MCF 10A (cell line): ENCODE measurements around the gene PLD5. TPM values are rescaled to one million over a fixed set of nuclear protein-coding genes. Genes with fewer than 3 reads are reported as not detected.
"Not testable (repeated sequence)": the region's sequence is repeated elsewhere in the genome, so short reads cannot be mapped to it uniquely, and the experiment has no call there.

Experiments
- BruUV-seq: library from RNA; stranded (reverse); fragments of 400-500 nt; replicated peaks from 2 replicates; lab custom pipeline; 2021; lab: Mats Ljungman, UMichigan
- CTCF ChIA-PET: fragments of 300-600 bp; sonication (Branson Sonifier 250); formaldehyde crosslinking; extraction: SDS; loops from one replicate; lab custom pipeline; 2021; ENCODE audit warnings: antibody characterized with exemption, inconsistent platforms; lab: Yijun Ruan, JAX
- POLR2A ChIA-PET: fragments of 300-600, 350-650 bp; sonication (Branson Sonifier 250); formaldehyde crosslinking; extraction: SDS; loops from one replicate; lab custom pipeline; 2020; ENCODE audit warnings: antibody characterized with exemption, inconsistent platforms; lab: Yijun Ruan, JAX
- DNase-seq: peaks from one replicate; pipeline ENCODE4 v3.0.0-alpha.2; 2018; ENCODE audit not compliant: unreplicated experiment
- H3K27ac Mint-ChIP-seq: one replicate; pipeline ENCODE4 v1.8.0; 2022; ENCODE audit warnings: mild to moderate bottlenecking, low read depth, mixed read lengths; ENCODE audit not compliant: unreplicated experiment
- H3K27me3 Mint-ChIP-seq: one replicate; pipeline ENCODE4 v1.8.0; 2022; ENCODE audit warnings: mixed read lengths; ENCODE audit not compliant: insufficient read depth, unreplicated experiment
- H3K36me3 Mint-ChIP-seq: one replicate; pipeline ENCODE4 v1.8.0; 2022; ENCODE audit warnings: mild to moderate bottlenecking, moderate library complexity, mixed read lengths; ENCODE audit not compliant: insufficient read depth, unreplicated experiment
- H3K4me1 Mint-ChIP-seq: one replicate; pipeline ENCODE4 v1.8.0; 2022; ENCODE audit warnings: mixed read lengths; ENCODE audit not compliant: insufficient read depth, unreplicated experiment
- H3K4me3 Mint-ChIP-seq: one replicate; pipeline ENCODE4 v1.8.0; 2022; ENCODE audit warnings: mild to moderate bottlenecking, moderate library complexity, mixed read lengths; ENCODE audit not compliant: unreplicated experiment
- H3K9me3 Mint-ChIP-seq: one replicate; pipeline ENCODE4 v1.8.0; 2022; ENCODE audit warnings: mixed read lengths; ENCODE audit not compliant: unreplicated experiment
- CTCF ChIP-seq: fragments of 200-600 bp; IDR thresholded peaks from one replicate; pipeline ENCODE4 v1.8.0; 2022; ENCODE audit warnings: antibody characterized with exemption, mild to moderate bottlenecking; ENCODE audit not compliant: unreplicated experiment
- intact Hi-C: fragments of 100-400 bp; cut with micrococcal nuclease; formaldehyde crosslinking; loops from 2 replicates; pipeline ENCODE4 v1.14.1; 2022
- total RNA-seq: library from RNA; stranded (reverse); gene quantifications from 2 replicates; pipeline ENCODE4 v1.2.3, GENCODE V29; 2022

Gene PLD5
- total RNA-seq, 1 experiment from 2014 or later: 18.3 TPM

GRCh38 chr1:242128951-242129502, 395.5 kb downstream of the PLD5 start:
- peak; percentile 62 for DNase-seq
- intact Hi-C loops: loop anchor here (10.0 kb wide), 1 partner anchor 286 kb away; no protein-coding TSS in a partner anchor
- no peak overlapping the region for H3K27ac Mint-ChIP-seq
- H3K4me1 Mint-ChIP-seq: no peaks in the 10 kb centered on the region
- no peaks in the 10 kb centered on the region for H3K27me3 Mint-ChIP-seq
- H3K9me3 Mint-ChIP-seq: peaks cover 8% of the 10 kb centered on the region
- BruUV-seq: no TSS peak
- peak; percentile 31 for TF ChIP-seq CTCF
- ChIA-PET CTCF (interaction anchor here (0.6 to 1.7 kb wide), 15 partner anchors 9 to 1989 kb away, joined by 3 to 8 read pairs (median 4); no protein-coding TSS in a partner anchor), POLR2A (interaction anchor here (0.7 to 1.1 kb wide), 2 partner anchors 10 to 68 kb away, joined by 3 to 6 read pairs; no protein-coding TSS in a partner anchor)
- no peak overlapping the region for H3K4me3 Mint-ChIP-seq
- peaks cover 7% of the 10 kb centered on the region for H3K36me3 Mint-ChIP-seq

GRCh38 chr1:242120432-242120831, 404.1 kb downstream of the PLD5 start:
- POLR2A ChIA-PET: interaction anchor here (0.7 to 2.6 kb wide), 2 partner anchors 8 to 126 kb away, joined by 3 to 6 read pairs; no protein-coding TSS in a partner anchor
- H3K4me3 Mint-ChIP-seq: no peak overlapping the region
- no TSS peak for BruUV-seq

GRCh38 chr1:242100921-242101320, 423.6 kb downstream of the PLD5 start:
- H3K27ac Mint-ChIP-seq: no peak overlapping the region
- H3K36me3 Mint-ChIP-seq: no peaks in the 10 kb centered on the region
- H3K4me1 Mint-ChIP-seq: no peaks in the 10 kb centered on the region
- DNase-seq: peak; percentile 32
- CTCF ChIA-PET: interaction anchor here (0.7 to 1.5 kb wide), 8 partner anchors 11 to 736 kb away, joined by 3 to 10 read pairs (median 4); partner anchors contain the start of gene MAP1LC3C
- H3K4me3 Mint-ChIP-seq: no peak overlapping the region
- H3K27me3 Mint-ChIP-seq: no peaks in the 10 kb centered on the region
- TF ChIP-seq CTCF: no peak
- intact Hi-C loops: no loop called here
- BruUV-seq: no TSS peak
- no peaks in the 10 kb centered on the region for H3K9me3 Mint-ChIP-seq
- POLR2A ChIA-PET: interaction anchor here (0.7 kb wide), 1 partner anchor 103 kb away, joined by 3 read pairs; no protein-coding TSS in a partner anchor

More at GRCh38 chr1:242120432-242120831, 404.1 kb downstream of the PLD5 start:
- H3K27ac Mint-ChIP-seq: no peak overlapping the region
- intact Hi-C loops: loop anchor here (10.0 kb wide), 1 partner anchor 294 kb away; no protein-coding TSS in a partner anchor
- CTCF ChIA-PET: interaction anchor here (1.4 kb wide), 1 partner anchor 9 kb away, joined by 4 read pairs; no protein-coding TSS in a partner anchor
- H3K4me1 Mint-ChIP-seq: no peaks in the 10 kb centered on the region
- no peaks in the 10 kb centered on the region for H3K9me3 Mint-ChIP-seq
- H3K27me3 Mint-ChIP-seq: no peaks in the 10 kb centered on the region
- TF ChIP-seq CTCF: no peak
- no peak for DNase-seq
- H3K36me3 Mint-ChIP-seq: no peaks in the 10 kb centered on the region

- H3K9me3 Mint-ChIP-seq, POLR2A ChIA-PET, H3K27me3 Mint-ChIP-seq, CTCF ChIA-PET, H3K27ac Mint-ChIP-seq, H3K36me3 Mint-ChIP-seq, DNase-seq, BruUV-seq, intact Hi-C loops, H3K4me1 Mint-ChIP-seq, H3K4me3 Mint-ChIP-seq: not testable (repeated sequence)
Observed at GRCh38 chr1:242097283-242097682, 427.2 kb downstream of the PLD5 start.
